ENCODE measurements around the gene VTI1A.

Gene VTI1A

DNA sequence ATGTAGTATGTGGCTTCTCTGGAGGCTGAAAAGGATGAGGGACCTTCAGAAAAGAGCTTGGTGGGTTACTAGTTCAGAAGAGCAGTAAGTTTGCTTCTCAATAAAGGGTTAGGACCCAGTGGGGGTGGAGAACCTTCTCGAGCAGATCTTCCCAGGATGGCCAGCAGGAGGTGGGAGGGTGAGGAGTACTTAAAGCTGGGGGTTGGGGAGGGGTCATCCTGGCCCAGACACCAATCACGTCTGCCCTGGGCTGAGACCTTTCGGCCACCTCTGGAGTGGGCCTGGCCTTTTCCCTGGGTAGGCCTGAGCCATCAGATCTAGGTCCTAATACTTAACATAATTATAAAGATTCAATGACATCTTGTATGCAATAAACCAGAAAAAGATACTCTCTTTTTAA is 354.0 kb downstream of the VTI1A start:
- DNase-seq (ENCODE audit: low read depth in 4 of 4, low spot score in 1 of 4), result no peak

DNA sequence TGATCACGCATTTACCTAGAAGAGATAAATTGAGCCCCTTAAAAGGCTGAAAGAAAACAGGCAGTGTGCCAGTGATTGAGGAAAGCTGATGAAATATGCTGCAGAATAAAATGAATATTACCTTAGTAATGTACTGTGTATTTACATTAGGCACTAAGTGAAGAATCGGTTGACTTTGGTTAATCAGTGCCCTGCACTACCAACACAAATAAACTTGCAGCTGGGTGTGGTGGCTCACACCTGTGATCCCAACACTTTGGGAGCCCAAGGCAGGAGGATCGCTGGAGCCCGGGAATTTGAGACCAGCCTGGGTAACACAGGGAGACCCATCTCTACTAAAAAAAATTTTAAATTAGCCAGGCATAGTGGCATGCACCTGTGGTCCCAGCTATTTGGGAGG is 354.7 kb downstream of the VTI1A start:
- no peak for DNase-seq (ENCODE audit: low read depth in 4 of 4, low spot score in 1 of 4)

DNA sequence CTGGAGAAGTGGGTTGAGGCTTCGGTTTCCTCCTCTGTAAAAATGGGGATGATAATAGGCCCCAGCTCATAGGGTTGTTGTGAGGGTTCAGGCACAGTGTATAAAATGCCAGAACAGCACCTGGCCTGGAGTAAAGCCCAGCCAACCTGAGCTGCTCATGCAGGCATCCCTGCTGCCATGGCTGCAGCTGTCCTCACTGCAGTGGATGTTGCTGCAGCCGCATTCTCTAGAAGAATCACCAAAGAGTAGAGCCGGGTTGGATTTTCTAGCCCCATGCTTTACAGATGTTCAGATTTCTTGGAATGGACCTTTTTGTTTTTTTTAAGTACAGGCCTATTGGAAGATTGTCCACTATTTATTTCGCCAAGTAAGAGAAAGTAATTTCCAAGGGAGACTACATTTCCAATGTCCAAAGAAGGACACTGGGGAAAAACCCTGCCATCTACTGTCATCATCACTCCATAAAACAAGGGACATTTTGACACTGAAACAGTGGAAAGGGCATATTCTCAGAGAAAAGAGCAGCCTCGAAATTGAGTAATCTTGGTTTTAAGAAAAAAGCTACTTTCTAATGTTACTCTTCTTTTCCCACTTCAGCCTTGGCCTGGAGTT is 355.5 kb downstream of the VTI1A start:
- DNase-seq (ENCODE audit: low read depth in 4 of 4, low spot score in 1 of 4), result no peak

DNA sequence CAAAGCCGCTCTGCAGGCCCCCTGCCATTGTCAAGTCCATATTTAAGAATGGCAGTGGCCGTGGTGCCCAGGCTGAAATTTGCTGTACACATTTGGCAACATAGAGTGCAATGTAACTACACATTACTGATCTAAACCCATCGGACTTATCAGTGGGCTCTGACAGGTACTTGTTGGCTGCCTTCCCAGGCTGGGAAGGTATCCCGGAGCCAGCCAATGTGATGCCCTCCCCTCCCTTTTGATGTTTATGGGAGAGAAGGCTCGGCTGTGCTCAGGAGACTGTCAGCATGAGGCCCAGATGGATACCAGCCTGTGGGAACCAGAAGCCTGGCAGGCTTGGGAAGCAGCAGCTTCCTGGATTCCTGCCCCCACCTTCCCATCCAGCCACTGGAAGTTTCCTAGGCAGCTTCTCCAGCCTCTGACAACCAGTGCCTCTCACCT is 357.0 kb downstream of the VTI1A start:
- DNase-seq (ENCODE audit: low read depth in 4 of 4, low spot score in 1 of 4), result no peak

DNA sequence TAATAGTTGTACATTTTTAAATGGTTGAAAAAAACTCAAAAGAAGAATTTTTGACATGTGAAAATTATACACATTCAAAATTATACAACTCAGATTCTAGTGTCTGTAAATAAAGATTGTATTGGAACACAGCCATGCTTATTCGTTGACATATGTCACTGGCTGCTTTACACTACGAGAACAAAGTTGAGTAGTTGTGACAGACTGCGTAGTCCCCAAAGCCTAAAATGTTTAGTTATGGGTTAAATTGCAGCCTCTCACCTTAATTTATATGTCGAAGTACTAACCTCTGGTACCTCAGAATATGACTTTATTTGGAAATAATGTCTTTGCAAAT is 358.2 kb downstream of the VTI1A start:
- DNase-seq (ENCODE audit: low read depth in 4 of 4, low spot score in 1 of 4), result no peak

DNA sequence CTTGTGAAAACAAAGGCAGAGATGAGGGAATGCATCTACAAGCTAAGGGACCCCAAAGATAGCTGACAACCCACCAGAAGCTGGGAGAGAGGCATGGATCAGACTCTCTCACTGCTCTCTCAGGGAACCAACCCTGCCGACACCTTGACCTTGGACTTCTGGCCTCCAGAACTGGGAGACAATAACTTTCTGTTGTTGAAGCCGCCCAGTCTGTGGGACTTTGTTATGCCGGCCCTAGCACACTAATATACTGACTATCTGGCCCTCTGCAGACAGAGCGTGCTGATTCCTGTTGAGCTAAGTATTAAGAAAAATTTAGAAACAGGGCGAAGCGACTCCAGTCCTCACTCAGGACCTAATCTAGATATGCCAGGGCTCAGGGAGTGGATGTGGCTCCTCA is 358.7 kb downstream of the VTI1A start:
- DNase-seq (ENCODE audit: low read depth in 4 of 4, low spot score in 1 of 4), result no peak

DNA sequence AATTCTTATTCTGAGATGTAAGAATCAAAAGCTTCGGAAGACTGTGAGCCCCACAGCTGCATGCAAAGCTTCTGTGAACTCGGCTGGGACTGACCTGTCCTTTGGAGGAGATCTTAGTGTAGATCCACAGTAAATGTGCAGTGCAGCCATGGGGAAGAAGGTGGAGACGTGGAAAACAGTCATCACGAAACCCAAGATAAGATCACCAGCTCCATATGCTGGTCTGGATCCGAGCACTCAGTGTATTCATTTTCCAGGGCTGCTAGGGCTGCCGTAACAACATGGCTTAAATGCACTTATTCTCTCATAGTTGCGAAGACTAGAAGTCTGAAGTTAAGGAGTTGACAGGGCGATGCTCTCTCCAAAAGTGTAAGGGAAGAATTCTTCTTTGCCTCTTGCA is 360.0 kb downstream of the VTI1A start:
- DNase-seq (ENCODE audit: low read depth in 4 of 4, low spot score in 1 of 4), result no peak

DNA sequence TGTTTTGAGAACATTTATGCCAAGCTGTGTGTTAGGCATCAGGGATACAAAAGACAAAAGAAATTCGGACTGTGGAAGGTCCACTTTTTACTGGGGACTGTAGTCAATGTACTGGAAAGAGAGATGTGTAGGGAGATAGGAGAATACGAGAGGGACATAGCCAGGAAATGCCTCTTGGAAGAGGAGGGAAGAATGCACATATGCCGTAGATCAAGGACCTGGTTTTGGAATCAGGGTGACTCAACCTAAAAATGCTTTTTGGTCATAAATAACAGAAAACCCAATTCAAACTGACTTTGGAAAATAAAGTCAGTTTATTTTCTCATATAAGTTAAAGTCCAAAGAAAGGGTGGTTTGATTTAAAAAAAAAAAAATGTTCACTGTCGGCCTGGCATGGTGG is 362.7 kb downstream of the VTI1A start:
- no peak for DNase-seq (ENCODE audit: low read depth in 4 of 4, low spot score in 1 of 4)

DNA sequence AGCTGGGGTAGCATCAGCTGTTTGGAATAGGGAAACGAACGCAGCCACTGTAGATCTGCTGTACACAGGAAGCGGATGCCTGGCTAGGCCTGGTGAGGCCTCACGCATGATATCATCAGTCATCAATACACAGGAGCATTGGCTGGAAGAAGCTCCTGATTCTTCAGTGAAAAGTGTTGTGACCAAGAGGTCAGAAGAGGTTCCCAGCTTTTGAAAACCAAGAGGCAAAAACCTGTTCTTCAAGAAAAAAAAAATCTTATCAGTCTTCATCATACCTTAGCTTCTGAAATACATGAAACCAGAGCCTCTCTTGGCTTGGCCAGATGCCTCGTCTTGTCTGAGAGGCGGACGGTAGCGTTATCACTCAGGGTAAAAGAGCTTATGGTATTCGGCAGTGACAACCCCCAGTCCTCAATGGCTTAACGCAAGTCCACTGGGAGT is 363.7 kb downstream of the VTI1A start:
- DNase-seq (ENCODE audit: low read depth in 4 of 4, low spot score in 1 of 4), result no peak

DNA sequence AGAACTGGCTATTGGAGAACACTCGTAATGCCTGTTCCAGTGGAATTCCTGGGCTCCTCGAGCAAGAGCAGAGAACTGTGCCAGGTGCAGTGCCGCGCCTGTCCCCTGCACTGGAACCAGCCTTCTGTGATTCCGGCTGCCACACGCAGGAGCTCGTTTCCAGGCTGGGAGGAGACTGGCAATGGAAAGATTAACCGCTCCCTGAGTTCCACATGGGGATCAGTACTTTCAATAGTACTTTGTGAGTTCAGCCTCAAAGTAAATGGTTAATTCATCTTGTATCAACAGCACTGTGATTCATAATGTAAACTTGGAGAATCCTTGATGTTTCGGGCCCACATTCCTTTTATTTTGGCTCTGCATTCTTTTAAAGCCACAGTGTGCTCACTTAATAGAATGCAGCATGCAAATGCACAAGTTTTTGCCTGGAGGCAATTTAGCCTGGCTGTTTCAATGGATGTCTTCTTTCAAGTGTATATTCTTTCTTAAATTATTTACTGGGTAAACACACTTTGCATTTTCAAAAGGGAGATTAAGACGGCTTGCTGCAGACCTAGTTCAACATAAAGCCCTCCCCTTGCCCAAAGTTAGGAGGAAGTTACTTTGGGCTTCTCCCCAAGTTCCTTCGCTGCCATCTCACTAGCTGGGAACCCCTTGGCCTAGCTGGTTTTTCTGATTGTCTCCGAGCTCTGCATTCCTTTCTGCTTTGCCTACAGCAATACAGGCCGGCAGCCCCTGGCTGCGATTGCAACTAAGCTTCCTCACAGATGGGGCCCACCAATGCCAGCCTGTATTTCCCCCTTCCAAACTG is 364.9 kb downstream of the VTI1A start:
- no peak for DNase-seq (ENCODE audit: low read depth in 4 of 4, low spot score in 1 of 4)

DNA sequence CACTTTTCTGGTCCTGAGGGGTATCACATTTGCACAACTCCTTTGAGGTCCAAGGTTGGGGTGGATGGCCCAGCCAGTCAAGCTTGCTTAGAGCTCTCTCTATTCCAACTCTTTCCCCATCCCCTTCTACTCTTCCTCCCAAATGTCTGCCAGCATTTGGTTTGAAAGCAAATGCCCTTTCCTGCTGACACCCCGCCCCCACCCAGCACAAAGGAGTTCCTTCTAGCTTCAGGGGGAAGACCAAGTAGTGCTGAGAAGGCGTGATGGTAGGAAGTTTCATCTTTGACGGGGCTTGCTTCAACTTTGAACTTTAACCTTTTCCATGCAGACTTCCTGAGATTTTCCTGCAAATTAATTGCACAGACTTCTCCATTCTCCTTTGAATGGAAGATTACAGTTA is 365.6 kb downstream of the VTI1A start:
- no peak for DNase-seq (ENCODE audit: low read depth in 4 of 4, low spot score in 1 of 4)

DNA sequence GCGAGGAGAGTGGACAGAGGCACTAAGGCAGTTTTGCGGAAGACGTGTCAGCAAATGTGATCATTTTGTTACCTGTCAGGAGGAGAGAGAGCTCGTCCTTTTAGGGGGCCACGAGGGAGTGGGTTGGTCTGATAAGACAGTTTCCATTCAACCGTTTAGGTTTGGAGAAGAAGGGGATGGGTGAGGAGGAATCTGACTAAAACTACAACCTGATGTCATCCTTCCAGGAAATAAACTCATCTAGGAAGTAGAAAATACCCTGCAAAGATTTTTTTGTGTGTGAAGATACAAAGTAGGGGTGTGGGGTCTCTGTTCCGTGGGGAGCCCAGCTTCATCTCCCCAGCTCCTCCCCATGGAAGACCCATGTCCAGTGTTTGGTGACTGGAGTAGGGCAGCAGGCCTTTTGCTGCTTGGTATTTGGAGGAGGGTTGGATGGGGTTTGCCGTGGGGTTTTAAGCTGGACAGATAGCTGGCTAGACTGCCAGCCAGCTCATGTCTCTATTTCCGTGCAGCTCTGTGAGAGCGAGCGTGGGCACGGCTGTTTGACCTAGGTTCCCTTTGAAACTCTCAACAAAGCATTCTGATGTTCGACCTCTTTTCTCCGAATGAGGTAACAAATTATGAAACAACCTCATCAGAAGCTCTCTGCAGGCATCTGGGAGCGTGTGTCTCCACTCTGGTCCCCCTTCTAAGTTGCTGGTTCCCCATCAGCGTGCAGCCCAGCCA is 367.0 kb downstream of the VTI1A start:
- DNase-seq (ENCODE audit: low read depth in 4 of 4, low spot score in 1 of 4), result no peak

DNA sequence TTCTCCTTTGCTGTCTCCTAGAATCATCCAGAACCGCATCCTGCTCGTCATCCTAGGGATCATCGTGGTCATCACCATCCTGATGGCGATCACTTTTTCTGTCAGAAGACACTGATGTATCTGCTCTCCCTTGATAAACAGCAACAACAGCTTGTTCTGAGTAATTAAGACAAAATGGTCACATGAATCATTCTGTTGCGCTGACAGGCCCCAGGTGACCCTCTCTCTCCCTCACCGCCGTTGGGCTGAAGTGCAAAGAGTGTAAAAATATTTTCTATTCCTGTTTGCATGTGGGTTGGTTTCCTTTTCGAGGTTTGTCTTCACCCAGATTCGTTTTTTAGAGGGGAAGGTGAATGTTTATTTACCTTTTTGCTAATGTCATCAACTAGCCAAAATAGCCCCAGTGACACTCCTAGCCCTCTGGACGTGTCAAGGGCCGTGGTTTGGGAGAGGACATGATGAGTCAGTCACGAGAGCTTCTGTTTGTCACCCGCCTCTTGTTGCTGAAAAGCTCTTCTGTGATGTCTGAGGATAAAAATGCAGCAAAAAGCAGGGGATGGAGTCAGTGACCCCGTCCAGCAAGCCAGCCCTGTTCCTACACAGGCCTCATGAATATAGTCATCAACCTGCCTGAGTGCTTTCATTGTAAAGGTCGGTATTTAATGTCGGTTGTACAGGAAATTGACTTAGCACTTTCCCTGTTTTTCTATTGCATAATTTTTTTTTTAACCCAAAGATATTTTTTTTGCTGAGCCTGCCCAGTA is 368.4 kb downstream of the VTI1A start:
- no peak for DNase-seq (ENCODE audit: low read depth in 4 of 4, low spot score in 1 of 4)

DNA sequence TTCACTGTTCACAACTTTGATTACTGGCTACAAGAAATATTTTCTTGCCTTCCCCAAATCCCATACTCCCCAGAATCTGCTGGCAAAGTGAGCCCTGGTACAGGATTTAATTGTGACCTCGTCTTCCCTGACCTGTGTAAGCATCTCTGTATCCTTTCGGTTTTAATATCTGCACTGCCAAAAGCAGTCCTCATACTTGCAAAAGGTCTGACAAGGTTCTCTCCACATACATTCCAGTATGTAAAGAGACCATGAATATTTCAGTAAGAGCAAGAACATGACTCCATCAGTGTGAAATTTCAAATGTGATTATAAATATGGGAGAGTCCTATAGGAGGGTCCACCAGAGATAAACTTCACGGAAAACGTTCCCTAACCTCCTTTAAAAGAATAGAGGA is 369.0 kb downstream of the VTI1A start:
- DNase-seq (ENCODE audit: low read depth in 4 of 4, low spot score in 1 of 4), result no peak

DNA sequence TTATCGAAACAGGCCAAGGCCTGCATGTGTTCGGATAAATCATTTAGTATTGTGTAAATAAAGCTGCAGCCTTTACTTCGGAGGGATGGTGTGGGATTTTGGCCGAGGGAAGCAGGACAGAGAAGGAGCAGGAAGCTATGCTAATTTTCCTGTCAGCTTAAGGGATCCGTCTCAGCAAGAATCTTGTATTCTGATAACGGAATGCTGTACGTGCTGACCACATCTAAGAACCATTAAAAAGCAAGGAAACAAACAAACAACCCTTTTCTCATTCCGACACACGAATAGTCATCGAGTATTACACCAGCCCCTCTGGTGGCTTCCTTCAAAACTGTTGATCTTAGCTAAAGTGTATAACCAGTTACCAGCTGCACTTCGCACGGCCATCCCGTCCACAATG is 369.9 kb downstream of the VTI1A start:
- DNase-seq (ENCODE audit: low read depth in 4 of 4, low spot score in 1 of 4), result no peak

DNA sequence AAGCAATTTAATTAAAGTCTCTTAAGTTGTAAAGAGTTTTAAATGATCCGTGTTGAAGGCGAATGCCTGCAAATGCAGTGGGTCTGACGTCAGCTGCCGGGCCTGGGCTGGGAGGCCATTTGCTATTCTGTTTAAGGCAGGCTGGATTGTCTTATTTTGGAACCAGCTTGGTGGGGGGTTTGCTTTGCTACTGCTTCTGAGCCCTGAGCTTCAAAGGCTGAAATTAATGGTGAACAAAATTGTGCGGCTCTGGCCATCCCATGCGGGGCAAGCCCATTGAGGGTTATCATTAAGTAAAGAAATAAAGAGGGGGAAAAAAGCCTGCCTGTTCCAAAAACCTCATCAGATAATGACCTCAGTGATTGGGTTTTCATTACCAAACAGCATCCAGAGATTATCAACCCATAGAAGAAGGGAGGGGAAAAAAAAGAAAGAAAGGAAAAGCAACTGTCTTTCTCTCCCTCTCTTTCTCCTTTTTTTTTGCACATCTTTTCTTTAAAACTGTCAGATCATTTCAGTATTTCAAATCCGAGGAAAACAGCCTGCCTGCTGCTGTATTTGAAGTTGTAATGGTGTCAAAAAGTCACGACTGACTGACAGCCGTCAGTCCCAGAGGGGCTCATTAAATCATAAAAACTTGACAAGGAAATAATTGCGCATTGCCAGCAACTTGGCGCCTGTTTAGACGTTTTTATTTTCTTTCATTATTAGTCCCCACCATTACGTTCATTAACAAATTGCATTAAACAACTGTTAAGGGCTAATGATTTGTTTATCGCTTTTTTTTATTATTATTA is 371.2 kb downstream of the VTI1A start:
- no peak for DNase-seq (ENCODE audit: low read depth in 4 of 4, low spot score in 1 of 4)

DNA sequence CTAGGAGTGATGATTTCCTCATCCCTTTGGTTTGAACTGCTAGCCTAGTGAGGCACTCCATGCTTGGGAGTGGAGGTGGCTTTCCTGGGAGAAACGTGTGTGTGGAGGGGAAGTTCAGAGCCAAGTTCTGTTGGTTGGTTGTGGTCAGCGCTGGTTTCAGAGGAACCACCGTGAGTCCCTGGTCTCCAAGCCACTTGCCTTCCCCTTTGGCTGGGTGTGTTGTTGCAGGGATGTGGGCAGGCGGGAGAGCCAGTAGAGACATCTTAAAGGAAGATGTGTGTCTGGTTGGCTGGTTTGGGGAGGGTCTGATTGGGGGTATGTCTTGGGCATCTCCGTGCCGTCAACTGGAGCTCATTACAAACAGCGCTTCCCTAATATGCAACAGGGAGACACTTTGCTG is 372.2 kb downstream of the VTI1A start:
- no peak for DNase-seq (ENCODE audit: low read depth in 4 of 4, low spot score in 1 of 4)

DNA sequence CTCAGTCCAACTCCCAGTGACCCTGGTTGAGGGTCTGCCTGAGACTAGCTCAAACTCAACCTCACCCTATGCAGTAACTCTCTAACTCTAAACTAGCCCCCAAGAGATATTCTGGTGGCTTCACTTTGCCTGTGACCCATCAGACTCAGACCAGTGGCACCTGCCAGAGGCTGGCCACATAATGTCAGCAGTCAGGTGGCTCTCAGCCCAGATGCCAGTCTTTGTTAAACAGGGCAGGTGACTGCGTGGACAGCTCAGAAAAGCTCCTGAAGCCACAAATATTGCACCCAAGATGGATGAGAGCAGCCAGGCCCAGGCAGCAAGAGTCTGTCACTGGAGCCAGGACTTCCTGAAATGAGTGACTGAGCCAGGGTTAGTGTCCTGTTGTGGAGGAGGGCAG is 373.3 kb downstream of the VTI1A start:
- DNase-seq (ENCODE audit: low read depth in 4 of 4, low spot score in 1 of 4), result no peak

DNA sequence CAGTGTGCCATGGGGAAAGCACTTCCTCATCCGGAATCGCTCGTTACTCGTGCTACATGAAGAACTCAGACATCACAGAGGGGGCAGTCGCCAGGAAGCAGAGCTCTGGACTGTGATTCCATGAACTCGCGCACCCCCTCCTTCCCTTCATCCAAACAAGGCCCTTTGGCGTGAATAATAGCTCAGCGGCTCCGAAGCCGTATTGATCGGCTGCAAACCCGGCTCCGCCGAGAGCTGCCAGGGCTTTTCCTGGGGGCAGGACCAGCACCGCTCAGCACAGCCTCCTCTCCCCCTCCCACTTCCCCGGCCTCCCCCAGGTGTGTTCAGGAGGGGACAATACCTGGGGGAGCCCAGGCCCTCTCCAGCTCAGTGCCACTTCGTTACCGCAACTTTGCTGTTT is 374.0 kb downstream of the VTI1A start:
- no peak for DNase-seq (ENCODE audit: low read depth in 4 of 4, low spot score in 1 of 4)

DNA sequence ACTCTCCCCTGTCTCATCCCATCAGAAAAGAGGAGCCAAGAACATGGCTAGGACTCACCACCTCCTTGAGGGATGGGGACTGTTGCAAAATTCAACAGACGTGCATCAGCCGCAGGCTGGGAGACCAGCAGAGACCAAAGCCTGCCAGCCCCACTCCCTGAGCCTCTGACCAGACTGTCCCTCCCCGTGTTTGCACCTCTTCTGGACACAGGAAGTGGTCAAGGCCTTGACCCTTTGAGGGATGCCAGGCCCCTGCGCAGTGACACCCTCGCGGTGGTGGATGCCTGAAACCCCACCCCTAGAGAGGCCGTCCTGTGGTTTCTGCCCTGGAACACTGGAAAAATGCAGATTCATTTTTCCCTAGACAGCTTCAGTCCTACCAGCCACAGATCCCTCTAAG is 374.6 kb downstream of the VTI1A start:
- DNase-seq (ENCODE audit: low read depth in 4 of 4, low spot score in 1 of 4), result no peak

DNA sequence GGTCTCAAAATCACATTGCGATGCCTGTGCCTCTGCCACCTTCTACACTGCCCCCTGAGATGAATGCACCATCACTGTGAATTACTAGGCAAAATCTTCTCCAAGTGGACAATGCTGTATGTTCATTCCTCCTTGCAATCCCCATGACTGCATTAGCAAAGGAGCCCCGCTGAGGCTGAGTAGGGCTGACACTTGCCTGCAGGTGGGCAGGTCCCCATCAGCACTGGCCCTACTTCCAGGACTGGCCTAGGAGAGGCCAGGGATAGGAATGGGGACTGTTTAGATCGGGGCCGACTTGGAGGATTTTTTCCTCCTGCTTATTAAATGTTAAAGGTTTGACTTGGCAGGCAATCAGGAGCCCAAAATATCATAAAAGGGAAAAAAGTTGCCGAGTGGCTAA is 376.0 kb downstream of the VTI1A start:
- DNase-seq (ENCODE audit: low read depth in 4 of 4, low spot score in 1 of 4), result no peak
